ENCODE results near the gene CCDC50. TPM values are rescaled to one million over a fixed set of nuclear protein-coding genes. Genes with fewer than 3 reads are reported as not detected.

The CCDC50 gene
- total RNA-seq, 1 experiment from 2014 or later = 21.0 TPM

GRCh38 chr3:191342006-191342405 is 12.8 kb downstream of the CCDC50 start:
- no CpG with 5 or more reads among the region's 2 CpGs for WGBS (ENCODE audit: extremely low coverage, insufficient read length, low lambda C conversion rate)
- Histone ChIP-seq H4K8ac (replicated peaks; ENCODE audit: insufficient read length, low read depth, low read length) (no peak overlapping the region), H3K4ac (ENCODE audit: low read depth, low read length) (no peak overlapping the region), H2BK15ac (ENCODE audit: low read depth, low read length) (no peak overlapping the region), H3K27ac (ENCODE audit: insufficient read length, low read depth, low read length) (no peak overlapping the region), H3K23me2 (ENCODE audit: insufficient read length, low read depth, low read length, poor library complexity, severe bottlenecking) (no peaks in the 10 kb centered on the region), H2BK120ac (ENCODE audit: low read depth, low read length, poor library complexity, severe bottlenecking) (no peak overlapping the region), H3K23ac (ENCODE audit: insufficient read length, low read depth, low read length) (no peak overlapping the region), H4K91ac (ENCODE audit: insufficient read length, low read depth, low read length) (no peak overlapping the region), H3K4me2 (ENCODE audit: insufficient read depth, insufficient read length, low read length) (no peak overlapping the region), H3K56ac (ENCODE audit: insufficient read length, low read depth, low read length) (no peak overlapping the region), H3T11ph (ENCODE audit: low read length) (no peak overlapping the region), H3K9ac (ENCODE audit: extremely low read depth, insufficient read length, low read length) (no peak overlapping the region), H4K5ac (ENCODE audit: insufficient read length, low read depth, low read length) (no peak overlapping the region), H2AK5ac (ENCODE audit: insufficient read length, low read length) (no peak overlapping the region), H2BK20ac (ENCODE audit: low read depth, low read length, poor library complexity, severe bottlenecking) (no peak overlapping the region), H4K20me1 (ENCODE audit: control insufficient read depth, insufficient read depth, insufficient read length) (no peaks in the 10 kb centered on the region), H2BK12ac (ENCODE audit: insufficient read length, low read depth, low read length) (no peak overlapping the region), H3K9me3 (ENCODE audit: control insufficient read depth, low read depth, low read length) (no peaks in the 10 kb centered on the region), H2BK5ac (ENCODE audit: insufficient read length, low read length) (no peak overlapping the region), H3K27me3 (ENCODE audit: insufficient read depth, low read length) (no peaks in the 10 kb centered on the region), H3K79me1 (ENCODE audit: insufficient read depth, low read depth, low read length, poor library complexity, severe bottlenecking) (no peaks in the 10 kb centered on the region), H3K14ac (ENCODE audit: insufficient read depth, low read length) (no peak overlapping the region), H3K79me2 (ENCODE audit: insufficient read depth, low read length) (no peaks in the 10 kb centered on the region), H3K18ac (ENCODE audit: insufficient read length, low read depth, low read length) (no peak overlapping the region), H2AFZ (ENCODE audit: low read length) (no peak overlapping the region), H3K4me1 (ENCODE audit: insufficient read depth, low read length) (no peaks in the 10 kb centered on the region)
- no peak overlapping the region; a peak in 1 of 7 replicates for H3K27ac Mint-ChIP-seq
- no peaks in the 10 kb centered on the region for H3K36me3 Mint-ChIP-seq (ENCODE audit: insufficient read depth in 1 of 3, low read depth in 3 of 3)
- no peak overlapping the region for H3K4me3 Mint-ChIP-seq
- peaks cover 2 to 10% of the 10 kb centered on the region in 2 experiments for H3K4me1 Mint-ChIP-seq
- TF ChIP-seq CTCF (conservative IDR thresholded peaks at IDR 0.05) = no peak
- H3K9me3 Mint-ChIP-seq = no peaks in the 10 kb centered on the region
- DNase-seq = no peak
- no peaks in the 10 kb centered on the region for H3K27me3 Mint-ChIP-seq (ENCODE audit: low read depth)

All from H9 (cell line).